Psoas muscle (tissue), 8 donors: ENCODE measurements around the gene ATRIP. TPM values are rescaled to one million over a fixed set of nuclear protein-coding genes. Genes with fewer than 3 reads are reported as not detected.
A peak's percentile ranks its signal among the peaks of the same experiment; 100 is the strongest.

Experiments used
- ATAC-seq, 4 donors: fragments of 200-7000 bp; cut with Tn5 transposase; one replicate each; pipeline ENCODE4 v1.9.1; 2020; ENCODE audit warnings: moderate library complexity in 3 of 4, mild to moderate bottlenecking in 2 of 4
- DNase-seq, 2 donors: peaks; one replicate each; pipeline ENCODE4 v3.0.0-alpha.2; 2020
- H3K27ac ChIP-seq: fragments of 200-600 bp; one replicate; pipeline ENCODE4 v1.8.0; 2022
- H3K27me3 ChIP-seq, 3 donors: fragments of 200-600 bp in 1 of 3; one replicate each; pipeline versions ENCODE4 v1.6.1 to v1.8.0; 2013 to 2022; ENCODE audit warnings: low read length in 2 of 3, mild to moderate bottlenecking in 2 of 3, moderate library complexity in 1 of 3; ENCODE audit not compliant: insufficient read depth in 3 of 3
- H3K36me3 ChIP-seq, 2 donors: fragments of 200-600 bp in 1 of 2; one replicate each; pipeline versions ENCODE4 v1.6.1 to v1.8.0; 2013 to 2022; ENCODE audit warnings: low read depth in 1 of 2, mild to moderate bottlenecking in 1 of 2, moderate library complexity in 1 of 2; ENCODE audit not compliant: insufficient read depth in 1 of 2
- H3K4me1 ChIP-seq: fragments of 200-600 bp; one replicate; pipeline ENCODE4 v1.8.0; 2022
- H3K4me3 ChIP-seq: fragments of 200-600 bp; one replicate; pipeline ENCODE4 v1.8.0; 2022; ENCODE audit warnings: mild to moderate bottlenecking
- H3K9me3 ChIP-seq: fragments of 200-600 bp; one replicate; pipeline ENCODE4 v1.8.0; 2022
- CTCF ChIP-seq: fragments of 200-600 bp; IDR thresholded peaks from one replicate; pipeline ENCODE4 v1.8.0; 2022; ENCODE audit warnings: antibody characterized with exemption
- WGBS, 3 donors: extraction: QIAGEN DNeasy Blood & Tissue Kit; methylation state at CpG; one replicate each; pipeline versions ENCODE4 v1.1.6 to v1.1.7; 2013; 5-methylcytosine and 5-hydroxymethylcytosine counted together
- intact Hi-C, 2 donors: fragments of 100-400 bp; cut with DNase I; formaldehyde crosslinking; loops; one replicate each; pipeline versions ENCODE4 v1.11.0 to v1.14.2; 2022
- polyA plus RNA-seq, 3 donors: library from polyadenylated mRNA; stranded (reverse); fragments of 200-250 nt; gene quantifications; one replicate each; pipeline ENCODE4 v1.2.3, GENCODE V29; 2013
- total RNA-seq, 4 donors: library from RNA; stranded (reverse); fragmentation: NEBNext Ultra II Directional in 2 of 4; extraction: Animal tissue kit (Norgen Biotek cat#: 25700) in 2 of 4; gene quantifications; one replicate each; pipeline versions ENCODE4 v1.2.1 to v1.2.4, GENCODE V29; 2021 to 2023
- donor health status: healthy with polysubstance abuse.
- donor health status: DM: no; HTN: no; CAD: no; lungs with moderate emphysema.
- donor health status: Bipolar disorder and iron deficiency.
- donor health status: healthy.
- donor health status: DM: yes; HTN: yes; CAD: no.
- donor health status: DM: no; HTN: no; CAD: no.
- donor health status: DM: no; HTN: no; CAD: no.
- donor health status: DM: yes; HTN: yes; CAD: no.

Gene ATRIP
- total and polyA plus RNA-seq, 7 donors: 3.7 to 5.6 (median 4.5) TPM

DNA sequence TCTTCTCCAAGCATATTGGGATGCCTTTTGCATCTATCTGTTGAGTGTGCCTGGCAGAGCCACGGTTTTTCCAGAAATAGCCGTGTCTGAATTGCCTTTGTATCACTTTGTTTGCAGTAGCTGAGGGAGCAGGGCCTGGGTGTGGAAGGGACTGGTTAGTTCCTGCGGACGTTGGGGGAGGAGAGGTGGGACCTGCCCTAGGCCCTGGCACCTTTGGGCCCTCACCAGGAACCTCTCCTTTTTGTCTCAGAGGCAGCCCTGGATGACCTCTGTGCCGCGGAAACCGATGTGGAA, 18.6 kb downstream of the ATRIP start:
- no peaks in the 10 kb centered on the region for H3K9me3 ChIP-seq
- H3K4me1 ChIP-seq: peaks cover 34% of the 10 kb centered on the region
- H3K36me3 ChIP-seq: peaks cover 3 to 39% of the 10 kb centered on the region in 2 donors
- intact Hi-C loops: loop anchor here (1.0 to 10.0 kb wide), 5 partner anchors 40 to 220 kb away; partner anchors contain the start of genes NCKIPSD (in 1 of the 2) and SHISA5 (in 1 of the 2)
- H3K4me3 ChIP-seq: peak overlapping the region; percentile 77
- H3K27ac ChIP-seq: peak overlapping the region; percentile 99
- WGBS, 3 donors: 8 to 10% (median 9%) methylated on average over 7 of the region's 7 CpGs
- no peak for ATAC-seq
- no peak for TF ChIP-seq CTCF
- H3K27me3 ChIP-seq: no peaks in the 10 kb centered on the region
- no peak for DNase-seq

DNA sequence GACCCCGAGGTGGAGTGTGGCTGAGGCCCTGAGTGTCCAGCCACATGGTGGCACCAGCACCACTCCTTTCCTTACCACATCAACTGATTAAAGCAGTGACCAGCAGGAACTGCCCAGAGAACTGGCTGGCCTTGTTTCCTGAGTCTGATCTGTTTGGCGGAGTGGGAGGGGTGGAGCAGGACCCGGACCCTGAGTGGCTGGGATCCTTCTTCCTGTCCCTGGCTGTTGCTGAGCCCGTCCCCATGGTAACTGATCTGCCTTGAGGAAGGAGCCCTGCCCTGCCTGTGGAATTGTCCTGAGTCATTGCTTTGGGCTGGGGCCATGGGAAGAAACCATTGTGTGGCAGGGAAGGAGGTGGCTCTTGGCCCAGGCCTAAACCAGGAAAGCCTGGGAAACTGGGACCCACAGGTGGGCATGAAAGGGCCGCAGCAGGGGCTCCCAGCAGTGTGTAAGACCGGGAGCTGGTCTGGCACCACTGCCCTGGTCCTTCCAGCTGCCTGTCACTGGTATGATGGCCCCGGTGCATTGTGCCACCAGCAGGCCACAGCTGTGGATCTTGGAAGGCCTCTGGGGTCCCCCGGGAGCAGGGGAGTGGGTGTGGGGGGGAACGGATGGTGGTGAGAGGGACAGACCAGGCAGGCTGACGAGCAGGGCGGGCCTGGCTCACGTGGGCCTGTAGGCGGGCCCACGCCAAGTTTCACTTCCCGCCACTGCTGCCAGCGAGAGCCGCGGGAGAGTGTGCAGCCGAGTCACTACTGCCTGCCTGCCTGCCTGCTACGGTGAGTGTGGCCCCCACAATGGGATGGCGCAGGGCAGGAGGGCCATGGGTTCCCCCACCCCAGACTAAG, 19.2 kb downstream of the ATRIP start:
- intact Hi-C loops: loop anchor here (1.0 to 10.0 kb wide), 5 partner anchors 39 to 219 kb away; partner anchors contain the start of genes NCKIPSD (in 1 of the 2) and SHISA5 (in 1 of the 2)
- peak; percentile 79 for TF ChIP-seq CTCF
- H3K27me3 ChIP-seq: no peaks in the 10 kb centered on the region
- peaks cover 34% of the 10 kb centered on the region for H3K4me1 ChIP-seq
- peak overlapping the region; percentile 99 for H3K27ac ChIP-seq
- peak; percentile 92 to 93 (median 93) for ATAC-seq
- DNase-seq: peak; percentile 97 to 98
- peak overlapping the region; percentile 77 for H3K4me3 ChIP-seq
- no peaks in the 10 kb centered on the region for H3K9me3 ChIP-seq
- peaks cover 2 to 33% of the 10 kb centered on the region in 2 donors for H3K36me3 ChIP-seq
- WGBS, 3 donors: 0 to 1% (median 1%) methylated on average over 15 to 21 of the region's 21 CpGs

DNA sequence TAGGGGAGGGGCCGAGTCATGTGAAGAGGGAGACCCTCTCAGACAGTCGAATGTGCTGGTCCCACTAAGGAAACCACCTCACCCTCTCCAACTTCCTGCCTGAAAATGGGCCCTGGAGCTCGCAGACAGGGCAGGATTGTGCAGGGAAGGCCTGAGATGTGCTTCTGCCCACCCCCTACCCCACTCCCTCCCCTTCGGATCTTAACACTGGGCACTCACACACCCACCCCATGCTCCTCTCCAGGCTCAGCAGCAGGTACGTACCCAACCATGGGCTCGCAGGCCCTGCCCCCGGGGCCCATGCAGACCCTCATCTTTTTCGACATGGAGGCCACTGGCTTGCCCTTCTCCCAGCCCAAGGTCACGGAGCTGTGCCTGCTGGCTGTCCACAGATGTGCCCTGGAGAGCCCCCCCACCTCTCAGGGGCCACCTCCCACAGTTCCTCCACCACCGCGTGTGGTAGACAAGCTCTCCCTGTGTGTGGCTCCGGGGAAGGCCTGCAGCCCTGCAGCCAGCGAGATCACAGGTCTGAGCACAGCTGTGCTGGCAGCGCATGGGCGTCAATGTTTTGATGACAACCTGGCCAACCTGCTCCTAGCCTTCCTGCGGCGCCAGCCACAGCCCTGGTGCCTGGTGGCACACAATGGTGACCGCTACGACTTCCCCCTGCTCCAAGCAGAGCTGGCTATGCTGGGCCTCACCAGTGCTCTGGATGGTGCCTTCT, 20.0 kb downstream of the ATRIP start:
- intact Hi-C loops: loop anchor here (5.0 to 10.0 kb wide), 2 partner anchors 41 to 218 kb away; partner anchors contain the start of gene NCKIPSD (in 1 of the 2)
- H3K27me3 ChIP-seq: no peaks in the 10 kb centered on the region
- DNase-seq (peak in 1 of 2 donors; percentile 68), ATAC-seq (peak; percentile 1 to 14 (median 4))
- H3K4me3 ChIP-seq: peak overlapping the region; percentile 77
- H3K9me3 ChIP-seq: no peaks in the 10 kb centered on the region
- H3K4me1 ChIP-seq: peaks cover 34% of the 10 kb centered on the region
- TF ChIP-seq CTCF: no peak
- 4 to 9% (median 7%) methylated on average over 19 of the region's 19 CpGs for WGBS, 3 donors
- peaks cover 0 to 25% of the 10 kb centered on the region in 2 donors for H3K36me3 ChIP-seq
- peak overlapping the region; percentile 99 for H3K27ac ChIP-seq

- DNase-seq: no peak
- peak overlapping the region; percentile 99 for H3K27ac ChIP-seq
- no peaks in the 10 kb centered on the region for H3K27me3 ChIP-seq
- H3K4me1 ChIP-seq: peaks cover 40% of the 10 kb centered on the region
- peak overlapping the region; percentile 77 for H3K4me3 ChIP-seq
- no peaks in the 10 kb centered on the region for H3K9me3 ChIP-seq
- intact Hi-C loops: loop anchor here (5.0 to 10.0 kb wide), 2 partner anchors 40 to 218 kb away; partner anchors contain the start of gene NCKIPSD (in 1 of the 2)
- peaks cover 0 to 20% of the 10 kb centered on the region in 2 donors for H3K36me3 ChIP-seq
- ATAC-seq: no peak
- TF ChIP-seq CTCF: no peak
- 48 to 50% (median 50%) methylated on average over 9 of the region's 9 CpGs for WGBS, 3 donors
Measured at GRCh38 chr3:48467110-48467454, 20.5 kb downstream of the ATRIP start.
